HCEC 1CT (cell line): ENCODE results near the gene FAM229B.
"Not testable (repeated sequence)": the region's sequence is repeated elsewhere in the genome, so short reads cannot be mapped to it uniquely, and the experiment has no call there.

Experiments used
- DNase-seq: peaks from one replicate; pipeline ENCODE4 v3.0.0-alpha.2; 2017

The FAM229B gene

GRCh38 chr6:112087136-112087911 lies at the start of gene FAM229B, which contains the start of gene TUBE1:
Gene FAM229B, plus strand, starts transcription at chr6:112087591. Its CDS starts 11,693 bp downstream, at chr6:112099284.
Gene TUBE1, minus strand, starts transcription at chr6:112087482. Its CDS starts 48 bp downstream, at chr6:112087434.
- peak; percentile 98 for DNase-seq

- peak; percentile 87 for DNase-seq
Measured at GRCh38 chr6:112037783-112038216, 49.6 kb upstream of the FAM229B start.

DNA sequence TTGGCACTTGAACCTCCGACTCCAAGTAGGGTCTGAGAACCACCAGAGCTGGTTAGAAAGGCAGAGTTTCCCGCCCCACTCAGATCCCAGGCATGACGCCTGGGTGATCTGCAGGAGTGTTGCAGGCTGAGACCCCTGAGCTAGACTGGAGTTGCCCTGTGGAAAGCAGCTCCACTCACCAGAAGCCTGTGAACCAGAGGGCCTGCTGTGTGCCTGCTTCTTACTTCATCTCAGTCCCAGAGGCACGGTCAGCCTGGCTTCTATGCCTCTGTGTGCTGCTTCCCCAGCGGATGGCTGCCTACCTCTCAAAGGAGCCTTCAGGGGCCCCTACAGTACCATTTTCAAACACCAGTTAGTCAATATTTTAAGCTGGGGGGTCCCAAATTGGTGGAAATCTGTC lies 49.1 kb upstream of the FAM229B start:
- no peak for DNase-seq

DNA sequence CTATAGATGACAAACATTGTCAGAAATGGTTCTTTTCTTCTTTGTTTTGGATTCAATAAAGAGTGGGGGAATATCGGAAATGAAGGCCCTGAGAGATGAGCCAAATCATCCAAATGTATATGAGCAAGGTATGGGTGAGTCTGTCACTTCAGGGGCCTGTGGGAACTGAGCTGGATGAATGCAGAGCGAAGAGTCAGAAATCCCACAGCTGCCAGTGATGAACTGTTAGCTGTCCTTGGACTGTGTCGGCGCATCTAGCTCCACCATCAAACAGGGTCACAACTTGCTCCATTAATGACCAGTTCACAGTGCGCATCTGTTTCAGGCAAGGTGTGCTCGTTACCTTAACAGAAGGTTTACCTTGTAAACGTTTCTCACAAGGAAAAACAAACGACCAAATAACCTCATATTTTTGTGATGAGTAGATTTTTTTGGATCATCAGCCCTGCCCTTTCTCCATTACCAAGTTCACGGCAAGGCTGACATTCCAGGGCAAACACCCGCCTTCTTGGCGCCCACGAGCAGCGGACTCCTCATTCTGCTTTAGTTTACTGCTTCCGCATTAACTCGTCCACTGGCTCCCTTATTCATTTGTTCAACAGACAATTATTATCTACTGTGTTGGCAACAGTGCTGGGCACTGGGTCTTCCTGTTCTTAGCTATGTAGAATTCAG lies 48.5 kb upstream of the FAM229B start:
- DNase-seq, result no peak

GRCh38 chr6:112039431-112039770 lies 48.0 kb upstream of the FAM229B start:
- DNase-seq, result no peak

GRCh38 chr6:112040956-112041355 lies 46.4 kb upstream of the FAM229B start:
- DNase-seq, result peak; percentile 66

- no peak for DNase-seq
Measured at GRCh38 chr6:112041535-112041934, 45.9 kb upstream of the FAM229B start.

GRCh38 chr6:112043032-112044007 lies 44.1 kb upstream of the FAM229B start:
- peak; percentile 95 for DNase-seq

- DNase-seq, result no peak
Measured at GRCh38 chr6:112044196-112044595, 43.2 kb upstream of the FAM229B start.

- peak; percentile 70 for DNase-seq
Measured at GRCh38 chr6:112044856-112045255, 42.5 kb upstream of the FAM229B start.

DNA sequence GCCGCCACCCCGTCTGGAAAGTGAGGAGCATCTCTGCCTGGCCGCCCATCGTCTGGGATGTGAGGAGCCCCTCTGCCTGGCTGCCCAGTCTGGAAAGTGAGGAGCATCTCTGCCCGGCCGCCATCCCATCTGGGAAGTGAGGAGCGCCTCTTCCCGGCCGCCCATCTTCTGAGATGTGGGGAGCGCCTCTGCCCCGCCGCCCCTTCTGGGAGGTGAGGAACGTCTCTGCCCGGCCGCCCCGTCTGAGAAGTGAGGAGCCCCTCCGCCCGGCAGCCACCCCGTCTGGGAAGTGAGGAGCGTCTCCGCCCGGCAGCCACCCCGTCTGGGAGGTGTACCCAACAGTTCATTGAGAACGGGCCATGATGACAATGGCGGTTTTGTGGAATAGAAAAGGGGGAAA lies 39.9 kb upstream of the FAM229B start:
- DNase-seq, result not testable (repeated sequence)

DNA sequence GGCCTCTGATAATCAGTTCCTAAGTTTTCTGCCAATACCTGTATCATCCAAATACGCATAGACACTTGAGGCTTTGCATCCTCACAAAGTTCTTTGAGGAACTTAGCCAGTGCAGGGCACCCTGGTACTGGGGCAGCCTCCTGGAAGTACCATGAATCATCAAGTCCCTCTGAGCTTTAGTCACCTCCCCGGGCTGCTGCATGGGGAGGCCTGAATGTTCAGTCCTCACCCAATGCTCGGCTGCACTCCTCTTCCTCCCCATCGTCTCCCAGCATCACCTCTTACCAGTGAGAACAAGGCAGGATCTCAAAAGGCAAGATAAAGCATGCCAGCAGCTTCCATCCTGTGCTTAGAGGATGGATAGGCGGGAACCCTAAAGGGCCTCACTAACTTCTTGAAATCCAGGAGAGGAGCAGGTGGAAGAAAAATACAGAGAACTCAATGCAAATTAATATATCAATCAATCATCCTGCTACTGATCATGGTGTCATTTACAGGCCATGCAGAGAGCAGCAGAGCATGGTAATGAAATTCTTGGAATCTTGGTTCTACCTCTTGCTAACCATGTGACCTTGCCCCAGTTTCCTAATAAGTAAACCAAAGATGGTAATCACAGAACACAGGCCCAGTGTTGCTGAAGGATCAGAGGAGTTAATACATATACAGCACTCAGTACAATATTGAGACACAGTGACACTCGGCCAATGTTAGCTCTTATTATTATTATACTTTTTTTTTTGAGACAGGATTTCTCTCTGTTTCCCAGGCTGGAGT lies 38.2 kb upstream of the FAM229B start:
- peak; percentile 2 for DNase-seq

GRCh38 chr6:112049996-112050395 lies 37.4 kb upstream of the FAM229B start:
- no peak for DNase-seq

GRCh38 chr6:112050429-112050828 lies 37.0 kb upstream of the FAM229B start:
- no peak for DNase-seq

GRCh38 chr6:112051251-112051740 lies 36.1 kb upstream of the FAM229B start:
- DNase-seq, result not testable (repeated sequence)

DNA sequence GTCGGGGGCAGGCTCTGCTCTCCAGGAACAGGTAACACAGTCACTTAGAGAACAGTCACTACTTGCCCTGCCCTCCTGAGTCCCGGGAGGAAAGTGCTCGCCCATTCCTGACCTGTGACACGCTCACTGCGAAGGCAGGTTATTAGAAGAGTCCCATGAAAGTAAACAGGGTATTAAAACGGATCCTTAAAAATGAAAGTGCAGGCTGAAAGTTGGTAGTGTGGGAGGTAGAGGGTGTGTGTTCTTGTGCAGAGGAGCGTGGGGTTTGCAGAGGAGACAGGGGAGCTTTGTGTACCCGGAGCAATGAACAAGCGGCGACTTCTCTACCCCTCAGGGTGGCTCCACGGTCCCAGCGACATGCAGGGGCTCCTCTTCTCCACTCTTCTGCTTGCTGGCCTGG lies 33.4 kb upstream of the FAM229B start, which contains the start of gene CCN6:
Gene CCN6 (plus strand): TSS at position 104 of the 400 bp plus-strand sequence. CDS start 254 bp downstream, at position 358.
- DNase-seq, result no peak

DNA sequence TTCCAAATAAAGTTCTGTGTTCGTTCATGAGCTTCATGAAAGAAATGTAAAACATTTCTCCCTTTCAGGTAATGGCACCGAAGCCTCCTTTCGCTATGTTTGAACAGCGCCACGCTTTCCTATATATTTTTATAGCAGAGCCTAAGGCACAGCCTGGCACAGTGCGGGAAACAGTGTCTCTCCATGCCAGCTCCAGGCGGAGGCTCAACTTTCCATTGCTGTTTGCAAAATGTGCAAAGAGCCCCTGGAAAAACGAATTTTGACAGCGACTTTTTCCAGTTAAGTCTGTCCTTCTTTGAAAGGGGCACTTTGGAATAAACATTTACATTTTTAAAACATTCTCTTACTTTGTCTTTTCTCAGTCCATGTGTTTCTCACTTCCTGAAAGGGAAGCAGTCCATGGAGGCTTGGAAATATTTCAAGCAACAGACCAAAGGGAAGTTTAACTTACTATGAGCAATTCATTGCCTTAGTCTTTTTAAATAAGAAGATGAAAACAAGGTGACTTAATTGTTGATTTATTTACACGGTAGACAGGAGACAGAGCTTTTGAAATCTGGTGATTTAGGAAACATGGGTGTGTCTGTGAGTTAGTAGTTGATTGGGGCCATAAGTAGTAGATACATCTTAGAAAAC lies 32.7 kb upstream of the FAM229B start:
- DNase-seq, result no peak

- no peak for DNase-seq
Measured at GRCh38 chr6:112058243-112059032, 29.0 kb upstream of the FAM229B start.

- DNase-seq, result peak; percentile 63
Measured at GRCh38 chr6:112061605-112062004, 25.8 kb upstream of the FAM229B start.

DNA sequence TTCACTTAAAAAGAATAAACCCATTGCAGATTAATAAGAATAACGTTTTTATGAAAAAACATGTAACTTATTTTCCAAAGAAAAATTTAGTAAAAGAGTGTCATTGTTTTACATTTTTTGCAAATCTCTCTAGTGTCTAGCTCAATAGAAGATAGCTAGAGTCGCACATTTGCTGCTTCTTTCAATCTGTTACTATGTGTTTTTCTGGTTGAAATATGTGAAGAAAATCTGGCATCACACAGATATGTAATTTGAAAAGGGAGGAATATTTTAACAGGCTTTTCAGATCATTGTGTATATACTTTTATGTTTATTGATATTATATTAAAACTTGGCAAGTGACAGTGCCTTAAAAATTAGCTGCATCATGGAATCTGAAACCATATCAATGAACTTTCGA lies 24.4 kb upstream of the FAM229B start:
- DNase-seq, result no peak
